HG03575 (cell line): ENCODE results near the gene USP25.

Experiments
- ATAC-seq: cut with Tn5 transposase; IDR thresholded peaks from one replicate; pipeline ENCODE4 v1.9.1; 2021; ENCODE audit not compliant: unreplicated experiment, insufficient number of reproducible peaks, low FRiP score; ENCODE audit errors: extremely low read depth

USP25 gene

GRCh38 chr21:15794277-15794912 lies 64.6 kb downstream of the USP25 start:
- no peak for ATAC-seq

- no peak for ATAC-seq
These were observed 65.8 kb downstream of the USP25 start for GRCh38 chr21:15795533-15795932.

- ATAC-seq, result no peak
These were observed 68.0 kb downstream of the USP25 start for GRCh38 chr21:15797577-15798363.

GRCh38 chr21:15801352-15801863 lies 71.6 kb downstream of the USP25 start:
- no peak for ATAC-seq

- ATAC-seq, result no peak
These were observed 74.6 kb downstream of the USP25 start for GRCh38 chr21:15804247-15805005.

- ATAC-seq, result no peak
These were observed 79.3 kb downstream of the USP25 start for GRCh38 chr21:15809065-15809464.

GRCh38 chr21:15809818-15810217 lies 80.0 kb downstream of the USP25 start:
- ATAC-seq, result no peak

- ATAC-seq, result no peak
These were observed 85.5 kb downstream of the USP25 start for GRCh38 chr21:15815285-15815684.

GRCh38 chr21:15820327-15820726 lies 90.5 kb downstream of the USP25 start:
- ATAC-seq, result no peak

- no peak for ATAC-seq
These were observed 91.1 kb downstream of the USP25 start for GRCh38 chr21:15820852-15821379.

- ATAC-seq, result no peak
These were observed 93.8 kb downstream of the USP25 start for GRCh38 chr21:15823486-15824150.

GRCh38 chr21:15825700-15826099 lies 95.9 kb downstream of the USP25 start:
- no peak for ATAC-seq

- ATAC-seq, result no peak
These were observed 96.5 kb downstream of the USP25 start for GRCh38 chr21:15826147-15826780.

GRCh38 chr21:15826908-15827601 lies 97.3 kb downstream of the USP25 start:
- no peak for ATAC-seq

GRCh38 chr21:15831497-15831896 lies 101.7 kb downstream of the USP25 start:
- no peak for ATAC-seq

GRCh38 chr21:15837645-15838044 lies 107.9 kb downstream of the USP25 start:
- ATAC-seq, result no peak

- ATAC-seq, result no peak
These were observed 109.2 kb downstream of the USP25 start for GRCh38 chr21:15839026-15839425.

- ATAC-seq, result no peak
These were observed 109.8 kb downstream of the USP25 start for GRCh38 chr21:15839601-15840000.
